Thyroid gland (tissue), 4 donors: ENCODE data around the gene NEDD4L. TPM values are rescaled to one million over a fixed set of nuclear protein-coding genes. Genes with fewer than 3 reads are reported as not detected.

Experiments
- DNase-seq, 2 donors: peaks; one replicate each; pipeline ENCODE4 v3.0.0-alpha.2; 2019
- H3K27ac ChIP-seq, 3 donors: fragments of 200-600 bp; sonication (generic); 1 replicate in 2 of 3; 2 replicates in 1 of 3; pipeline ENCODE4 v1.5.1; 2016 to 2019; ENCODE audit warnings: mild to moderate bottlenecking in 1 of 3, moderate library complexity in 1 of 3
- H3K27me3 ChIP-seq: fragments of 200-600 bp; sonication (generic); one replicate; pipeline ENCODE4 v1.5.1; 2019
- H3K36me3 ChIP-seq, 2 donors: fragments of 200-600 bp; sonication (generic); one replicate each; pipeline ENCODE4 v1.5.1; 2016 to 2019
- H3K4me1 ChIP-seq, 2 donors: fragments of 200-600 bp; sonication (generic); one replicate each; pipeline ENCODE4 v1.5.1; 2017 to 2019
- H3K4me3 ChIP-seq, 3 donors: fragments of 200-600 bp; sonication (generic); replicated peaks in 1 of 3; 1 replicate in 2 of 3; 2 replicates in 1 of 3; pipeline ENCODE4 v1.5.1; 2016; ENCODE audit warnings: mild to moderate bottlenecking in 1 of 3
- H3K9me3 ChIP-seq: fragments of 200-600 bp; sonication (generic); one replicate; pipeline ENCODE4 v1.5.1; 2017
- CTCF ChIP-seq, 6 experiments: fragments of 200-600 bp in 3 of 6; fragments of 450-650 bp in 3 of 6; sonication (generic) in 3 of 6; IDR thresholded peaks; one replicate each; pipeline ENCODE4 v1.5.1; 2016 to 2019; ENCODE audit warnings: antibody characterized with exemption in 6 of 6, mild to moderate bottlenecking in 2 of 6, inconsistent platforms in 1 of 6, moderate library complexity in 1 of 6
- POLR2A ChIP-seq, 2 donors: fragments of 450-650 bp; IDR thresholded peaks; one replicate each; pipeline ENCODE4 v1.6.1; 2017; ENCODE audit warnings: antibody characterized with exemption in 2 of 2, mild to moderate bottlenecking in 2 of 2, moderate library complexity in 1 of 2
- WGBS, 2 donors: methylation state at CpG; one replicate each; pipeline ENCODE4 v1.1.5; 2017; 5-methylcytosine and 5-hydroxymethylcytosine counted together
- intact Hi-C: fragments of 100-400 bp; cut with DNase I; formaldehyde crosslinking; loops from one replicate; pipeline ENCODE4 v1.15.1; 2023
- total RNA-seq, 4 donors: library from RNA; depleted of rRNA; stranded (reverse); fragments of >200 nt; gene quantifications; one replicate each; pipeline ENCODE4 v1.2.3, GENCODE V29; 2016

Gene NEDD4L
- total RNA-seq, 4 donors from 2014 or later = 61.5 to 105 (median 78.0) TPM

DNA sequence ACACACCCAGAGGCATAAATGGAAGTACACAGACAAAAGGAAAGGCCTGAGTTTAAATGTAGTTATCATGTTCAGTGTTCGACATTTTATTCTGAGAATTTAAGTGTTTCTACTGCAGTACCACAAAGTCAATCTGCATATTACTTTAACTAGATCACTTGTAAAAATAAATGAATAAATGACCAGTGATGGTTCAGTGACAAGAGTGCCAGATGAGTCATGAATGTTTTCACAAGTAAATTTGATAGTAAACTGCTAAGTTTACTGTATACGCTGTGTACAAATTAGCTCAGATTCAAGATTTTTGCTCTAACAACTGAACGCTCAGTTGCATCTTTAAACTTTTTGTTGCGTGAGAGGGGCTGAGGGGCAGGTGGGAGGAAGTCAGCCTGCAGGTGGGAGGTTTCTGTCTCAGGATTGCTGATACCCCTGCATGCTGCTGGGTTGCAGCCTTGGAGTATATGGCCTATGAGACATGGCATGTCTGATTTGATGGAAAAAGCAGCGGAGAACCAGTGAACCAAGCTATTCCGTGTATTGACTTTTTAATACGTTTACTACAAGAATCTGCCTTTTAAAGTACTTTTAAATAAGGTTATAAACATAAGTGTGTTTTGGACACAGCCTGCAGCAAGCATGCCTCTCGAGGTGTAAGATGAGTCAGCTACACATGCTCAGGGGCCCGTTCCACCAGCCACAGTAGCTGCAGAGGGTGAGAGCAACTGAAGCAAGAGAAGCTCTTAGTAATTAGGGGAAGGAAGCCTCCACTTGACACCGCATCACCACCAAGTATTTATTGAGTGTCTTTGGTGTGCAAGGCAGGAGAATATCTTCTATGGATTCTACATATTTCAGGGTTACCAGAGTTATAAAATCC lies 245.1 kb downstream of the NEDD4L start:
- no peak for TF ChIP-seq CTCF (IDR thresholded peaks at IDR 0.05)
- Histone ChIP-seq H3K27ac (peak overlapping the region in 1 of 3 donors; percentile 66), H3K4me3 (no peak overlapping the region), H3K36me3 (no peaks in the 10 kb centered on the region), H3K27me3 (no peaks in the 10 kb centered on the region), H3K9me3 (no peaks in the 10 kb centered on the region), H3K4me1 (peaks cover 39 to 47% of the 10 kb centered on the region in 2 donors)
- intact Hi-C loops = no loop called here
- WGBS, 2 donors = 70 to 74% methylated on average over 10 of the region's 10 CpGs
- DNase-seq = peak; percentile 44 to 61

- Histone ChIP-seq H3K4me1 (peaks cover 39 to 46% of the 10 kb centered on the region in 2 donors), H3K9me3 (no peaks in the 10 kb centered on the region), H3K27ac (no peak overlapping the region), H3K36me3 (no peaks in the 10 kb centered on the region), H3K27me3 (no peaks in the 10 kb centered on the region), H3K4me3 (no peak overlapping the region)
- DNase-seq = no peak
- TF ChIP-seq POLR2A (IDR thresholded peaks at IDR 0.05) (no peak), CTCF (IDR thresholded peaks at IDR 0.05) (no peak)
- intact Hi-C loops = no loop called here
- 77 to 85% methylated on average over 5 of the region's 5 CpGs for WGBS, 2 donors
Observed at GRCh38 chr18:58290116-58290695, 246.2 kb downstream of the NEDD4L start.

DNA sequence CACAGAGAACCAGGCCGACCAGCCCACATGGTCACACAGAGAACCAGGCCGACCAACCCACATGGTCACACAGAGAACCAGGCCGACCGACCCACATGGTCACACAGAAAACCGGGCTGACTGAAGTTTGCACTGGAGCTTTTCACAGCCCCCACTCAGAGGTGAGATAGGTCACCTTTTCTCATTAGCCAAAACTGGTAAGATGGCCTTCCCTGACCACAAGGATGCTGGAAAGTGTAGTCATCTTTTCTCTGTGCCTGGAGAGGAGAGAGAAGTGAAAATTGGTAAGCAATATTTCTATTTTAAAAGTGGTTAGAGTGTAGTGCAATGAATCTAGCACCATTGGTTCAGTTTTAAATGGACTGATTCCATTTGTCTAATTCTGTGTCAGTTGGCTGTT lies 247.1 kb downstream of the NEDD4L start:
- H3K4me1 ChIP-seq = peaks cover 32 to 36% of the 10 kb centered on the region in 2 donors
- intact Hi-C loops = no loop called here
- H3K27ac ChIP-seq = no peak overlapping the region
- TF ChIP-seq CTCF (IDR thresholded peaks at IDR 0.05) = no peak
- no peak for TF ChIP-seq POLR2A (IDR thresholded peaks at IDR 0.05)
- no peaks in the 10 kb centered on the region for H3K27me3 ChIP-seq
- 93 to 99% methylated on average over 4 to 5 of the region's 5 CpGs for WGBS, 2 donors
- no peak overlapping the region for H3K4me3 ChIP-seq
- H3K9me3 ChIP-seq = no peaks in the 10 kb centered on the region
- no peaks in the 10 kb centered on the region for H3K36me3 ChIP-seq
- no peak for DNase-seq

GRCh38 chr18:58292638-58293037 lies 248.6 kb downstream of the NEDD4L start:
- Histone ChIP-seq H3K4me1 (peaks cover 19 to 22% of the 10 kb centered on the region in 2 donors), H3K27me3 (no peaks in the 10 kb centered on the region), H3K4me3 (no peak overlapping the region), H3K36me3 (no peaks in the 10 kb centered on the region), H3K27ac (no peak overlapping the region), H3K9me3 (no peaks in the 10 kb centered on the region)
- intact Hi-C loops = no loop called here
- 76 to 79% methylated on average over 2 of the region's 2 CpGs for WGBS, 2 donors
- DNase-seq = no peak
- TF ChIP-seq POLR2A (IDR thresholded peaks at IDR 0.05) = no peak
- TF ChIP-seq CTCF (IDR thresholded peaks at IDR 0.05) = no peak

DNA sequence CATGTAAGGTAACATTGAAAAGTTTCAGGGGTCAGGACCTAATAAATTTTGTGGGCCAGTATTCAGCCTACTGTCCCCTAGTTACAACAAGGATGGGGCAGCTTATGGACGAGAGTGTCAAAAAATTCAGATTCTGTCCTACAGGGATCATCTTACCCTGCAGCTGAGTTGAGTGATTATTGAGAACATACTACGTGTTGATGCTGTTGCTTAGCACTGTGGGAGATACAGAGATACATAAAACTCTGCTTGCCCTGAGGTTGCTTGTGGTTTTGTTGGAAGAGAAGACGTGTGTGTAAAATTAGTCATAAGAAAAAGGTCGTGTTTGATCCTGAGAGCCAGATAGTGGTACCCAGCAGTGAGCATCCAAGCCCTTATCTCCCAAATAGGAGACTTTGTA lies 253.2 kb downstream of the NEDD4L start:
- 91 to 92% methylated on average over 4 of the region's 4 CpGs for WGBS, 2 donors
- no peaks in the 10 kb centered on the region for H3K9me3 ChIP-seq
- H3K27me3 ChIP-seq = no peaks in the 10 kb centered on the region
- TF ChIP-seq POLR2A (IDR thresholded peaks at IDR 0.05) = no peak
- TF ChIP-seq CTCF (IDR thresholded peaks at IDR 0.05) = no peak
- intact Hi-C loops = no loop called here
- H3K4me1 ChIP-seq = peaks cover 0 to 3% of the 10 kb centered on the region in 2 donors
- no peaks in the 10 kb centered on the region for H3K36me3 ChIP-seq
- no peak for DNase-seq
- no peak overlapping the region for H3K27ac ChIP-seq
- no peak overlapping the region for H3K4me3 ChIP-seq
